HG03159 (cell line): Measurements from ENCODE around the gene LLGL2.
"Not testable (repeated sequence)": the region's sequence is repeated elsewhere in the genome, so short reads cannot be mapped to it uniquely, and the experiment has no call there.

Experiments
- ATAC-seq: cut with Tn5 transposase; IDR thresholded peaks from one replicate; pipeline ENCODE4 v1.9.1; 2021; ENCODE audit warnings: mild to moderate bottlenecking, moderate library complexity; ENCODE audit not compliant: unreplicated experiment

Gene LLGL2

GRCh38 chr17:75520413-75520812 is 5.1 kb upstream of the LLGL2 start:
- not testable (repeated sequence) for ATAC-seq

DNA sequence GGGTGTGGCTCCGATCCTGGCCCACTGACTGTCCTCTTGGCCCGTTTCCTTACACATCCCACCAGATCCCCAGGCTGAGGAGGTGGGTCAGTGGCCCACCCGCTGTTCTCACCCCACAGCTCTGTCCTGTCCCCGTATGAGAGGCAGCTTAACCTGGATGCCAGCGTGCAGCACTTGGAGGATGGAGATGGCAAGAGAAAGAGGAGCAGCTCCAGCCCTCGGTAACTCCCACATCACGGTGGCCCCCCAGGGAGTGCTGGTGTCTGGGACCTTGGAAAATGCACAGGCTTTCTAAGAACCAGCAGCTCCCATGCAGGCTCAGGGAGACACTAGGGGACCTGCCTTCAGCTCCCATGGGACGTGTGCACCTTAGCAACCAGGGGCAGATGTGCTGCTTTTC is 4.2 kb upstream of the LLGL2 start:
- no peak for ATAC-seq

DNA sequence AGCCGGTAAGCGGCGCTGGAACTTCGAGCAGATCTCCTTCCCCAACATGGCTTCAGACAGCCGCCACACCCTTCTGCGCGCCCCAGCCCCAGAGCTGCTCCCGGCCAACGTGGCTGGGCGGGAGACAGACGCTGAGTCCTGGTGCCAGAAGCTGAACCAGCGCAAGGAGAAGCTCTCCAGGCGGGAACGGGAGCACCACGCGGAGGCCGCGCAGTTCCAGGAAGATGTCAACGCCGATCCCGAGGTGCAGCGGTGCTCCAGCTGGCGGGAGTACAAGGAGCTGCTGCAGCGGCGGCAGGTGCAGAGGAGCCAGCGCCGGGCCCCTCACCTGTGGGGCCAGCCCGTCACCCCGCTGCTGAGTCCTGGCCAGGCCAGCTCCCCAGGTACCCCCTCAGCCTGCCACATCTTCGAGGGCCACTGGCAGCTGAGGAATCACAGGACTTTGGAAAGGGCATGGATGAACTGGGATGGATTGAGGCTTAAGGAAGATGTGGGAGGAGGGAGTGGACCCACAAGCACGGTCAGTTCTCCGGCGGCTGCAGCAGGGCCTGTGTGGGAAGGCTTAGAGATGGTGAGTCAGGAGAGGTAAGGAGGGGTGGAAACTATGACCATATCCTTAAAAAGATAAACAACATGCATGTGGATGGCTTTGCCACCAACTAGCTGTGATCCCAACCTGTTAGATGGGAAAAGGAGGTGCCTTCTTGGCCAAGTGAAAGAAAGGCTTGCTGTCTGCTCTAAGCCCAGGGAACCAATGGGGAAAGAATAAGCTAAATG is 3.4 kb upstream of the LLGL2 start:
- no peak for ATAC-seq

- no peak for ATAC-seq
Observed at GRCh38 chr17:75523647-75524046, 1.9 kb upstream of the LLGL2 start.

DNA sequence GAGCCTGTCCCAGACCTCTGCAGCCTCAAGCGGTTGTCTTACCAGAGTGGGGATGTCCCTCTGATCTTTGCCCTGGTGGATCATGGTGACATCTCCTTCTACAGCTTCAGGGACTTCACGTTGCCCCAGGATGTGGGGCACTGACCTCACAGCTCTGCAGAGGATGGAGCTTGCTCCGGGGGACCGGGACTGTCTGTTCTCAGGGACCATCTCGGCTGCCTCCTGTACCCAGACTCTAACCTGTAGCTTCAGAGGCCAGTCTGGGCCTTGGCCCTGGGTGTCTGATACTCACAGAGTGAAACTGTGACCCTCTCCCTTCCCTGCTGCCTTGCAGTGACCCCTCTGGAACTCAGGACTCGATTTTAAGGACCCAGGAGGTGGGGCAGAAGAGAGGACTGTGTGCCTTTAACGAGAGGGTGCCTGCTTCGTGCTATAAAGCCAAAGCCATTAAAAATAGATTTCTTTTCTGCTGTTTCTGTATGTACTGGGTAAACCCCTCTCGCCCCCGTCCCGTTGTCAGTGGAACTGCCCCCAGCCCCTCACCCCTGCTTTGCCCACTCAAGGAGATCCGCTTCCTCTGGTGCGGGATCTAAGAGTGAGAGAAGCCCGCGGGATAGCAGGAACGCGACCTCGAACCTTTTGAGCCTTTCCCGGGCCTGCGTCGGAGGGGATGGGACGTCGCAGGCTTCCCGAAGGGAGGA is 1.1 kb upstream of the LLGL2 start:
- ATAC-seq = no peak

DNA sequence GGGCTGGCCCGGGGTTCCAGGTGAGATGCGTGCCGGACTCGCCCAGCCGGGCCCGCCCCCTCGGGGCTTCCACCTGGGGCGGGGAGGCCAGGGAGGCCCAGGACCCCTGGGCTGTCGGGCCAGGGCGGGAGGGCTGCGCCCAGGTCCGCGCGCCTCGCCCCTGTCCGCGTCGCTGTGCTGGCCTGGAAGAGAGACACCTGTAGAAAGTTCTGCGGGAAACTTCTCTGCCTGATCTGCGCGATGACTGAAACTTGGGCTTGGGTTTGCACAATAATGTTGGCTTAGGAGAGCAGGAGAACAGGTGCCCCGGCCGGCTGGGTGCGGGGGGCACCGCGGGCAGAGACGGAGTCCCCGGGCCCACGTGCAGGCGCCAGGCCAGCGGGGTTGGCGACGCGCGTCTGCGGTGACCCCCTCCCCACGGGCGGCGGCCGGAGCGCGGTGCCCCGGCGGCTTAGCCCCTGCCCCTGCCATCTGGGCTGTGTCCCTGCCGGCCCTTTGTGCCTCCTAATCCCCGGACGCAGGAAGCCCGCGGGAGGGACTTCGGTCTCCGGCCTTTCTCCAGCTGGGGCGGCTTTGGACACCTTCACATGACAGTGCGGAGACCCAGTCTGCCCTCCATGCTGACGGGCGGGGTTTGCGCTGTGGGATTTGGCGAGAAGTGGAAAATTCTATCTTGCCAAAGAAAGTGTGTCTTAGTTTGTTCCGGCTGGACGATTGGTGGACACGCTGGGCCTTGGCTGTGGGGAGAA is 483 bp downstream of the LLGL2 start:
- ATAC-seq = peak; percentile 13

- no peak for ATAC-seq
Observed at GRCh38 chr17:75526555-75527270, 1.2 kb downstream of the LLGL2 start.

GRCh38 chr17:75530837-75531720 is 5.6 kb downstream of the LLGL2 start:
- no peak for ATAC-seq

DNA sequence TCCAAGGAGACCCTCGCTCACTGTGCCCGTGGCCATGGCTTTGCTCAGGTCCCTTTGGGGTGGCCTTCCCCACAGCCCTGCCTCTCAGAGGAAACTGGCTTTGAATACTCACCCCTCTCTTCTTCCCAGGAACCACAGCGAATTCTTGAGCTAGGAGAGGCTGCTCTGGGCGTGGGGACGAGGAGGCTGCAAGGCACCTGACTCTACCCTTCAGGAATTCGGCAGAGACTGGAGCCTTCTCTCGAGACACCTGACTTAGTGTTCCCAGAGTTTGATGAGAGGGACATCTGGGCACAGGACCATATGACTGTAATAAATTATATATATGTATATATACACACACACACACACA is 6.2 kb downstream of the LLGL2 start:
- no peak for ATAC-seq

DNA sequence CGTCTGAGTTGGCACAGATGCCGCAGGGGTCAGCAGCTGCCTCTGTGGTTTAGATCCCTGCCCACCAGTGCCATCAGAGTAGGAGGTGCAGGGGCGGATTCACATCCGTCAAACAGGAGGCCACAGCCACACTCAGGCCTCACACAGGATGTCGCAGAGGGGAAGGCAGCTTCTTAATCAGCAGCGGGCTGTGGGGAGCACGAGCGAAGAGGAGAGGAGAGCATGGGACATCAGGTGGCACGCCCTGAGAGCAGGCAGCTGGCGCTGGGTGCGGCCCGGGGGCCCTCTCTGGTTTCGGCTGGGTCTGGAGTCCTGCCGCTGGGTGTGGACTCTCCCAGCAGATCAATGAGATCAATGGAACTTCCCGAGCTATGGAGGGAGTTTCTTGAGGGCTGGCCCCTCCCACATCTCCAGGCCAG is 9.6 kb downstream of the LLGL2 start:
- no peak for ATAC-seq

- ATAC-seq = no peak
Observed at GRCh38 chr17:75535871-75536270, 10.4 kb downstream of the LLGL2 start.

DNA sequence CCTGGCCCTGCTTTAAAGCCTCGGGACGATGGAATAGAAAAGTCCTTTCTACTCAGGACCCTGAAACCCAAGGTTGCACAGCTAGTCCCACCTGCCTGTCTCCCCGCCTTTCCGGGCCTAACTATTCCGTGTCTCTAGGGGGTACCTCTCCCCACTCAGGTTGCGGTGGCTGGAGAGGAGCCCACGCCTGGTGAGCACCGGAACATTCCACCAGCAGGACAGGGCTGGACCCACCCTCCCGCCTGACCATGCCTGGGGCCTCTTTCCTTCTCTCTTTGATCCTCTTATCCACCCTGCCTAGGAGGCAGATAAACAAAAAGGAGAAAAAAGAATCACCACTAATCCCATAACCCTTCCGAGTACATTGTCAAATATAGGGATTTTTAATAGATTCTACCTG is 10.9 kb downstream of the LLGL2 start:
- ATAC-seq = no peak

GRCh38 chr17:75539967-75540729 is 14.7 kb downstream of the LLGL2 start:
- no peak for ATAC-seq

DNA sequence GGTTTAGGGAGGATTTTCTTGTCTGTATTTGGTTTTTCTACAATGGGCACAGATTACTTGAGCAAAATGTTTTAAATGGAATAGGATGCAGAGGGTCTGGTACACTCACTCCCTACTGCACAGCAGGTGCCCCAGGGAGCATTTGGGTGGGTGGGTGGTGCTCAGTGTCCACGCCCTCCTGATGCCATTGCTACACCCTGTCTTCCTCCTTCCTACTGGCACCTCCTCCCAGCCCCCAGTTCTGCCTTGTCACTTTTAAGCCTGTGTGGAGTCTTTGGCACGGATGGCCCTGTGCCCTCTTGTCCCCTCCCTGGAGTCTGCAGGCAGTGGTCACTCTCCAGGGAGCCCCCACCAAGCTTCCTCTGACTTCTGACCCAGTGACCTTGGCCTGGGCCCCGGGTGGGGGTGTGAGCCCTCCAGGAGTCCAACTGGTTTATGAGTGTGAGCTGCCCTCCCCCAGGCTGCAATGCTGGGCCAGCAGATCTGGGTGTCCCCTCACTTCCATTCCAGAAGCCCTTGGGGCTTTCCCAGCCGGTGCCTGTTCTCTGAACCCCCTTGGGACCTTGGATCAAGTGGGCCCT is 15.5 kb downstream of the LLGL2 start:
- no peak for ATAC-seq

DNA sequence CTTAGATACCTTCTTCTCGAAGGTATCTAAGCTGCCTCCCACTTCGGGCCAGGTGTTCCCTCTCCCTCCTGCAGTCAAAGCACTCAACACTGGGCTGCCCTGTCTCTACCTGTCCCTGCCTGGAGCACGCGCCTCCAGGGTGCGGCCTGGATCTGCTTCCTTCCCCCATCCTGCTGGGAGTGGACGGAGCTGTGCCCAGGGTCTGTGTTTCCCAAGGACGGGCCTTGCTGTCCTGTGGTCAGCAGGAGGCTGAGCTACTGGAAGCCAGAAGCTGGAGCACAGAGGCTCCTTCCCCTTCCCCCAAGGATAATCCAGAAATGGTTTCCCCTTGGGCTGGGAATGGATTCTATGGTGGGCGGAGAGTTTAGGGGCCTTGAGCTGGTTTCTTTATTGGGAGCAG is 16.7 kb downstream of the LLGL2 start:
- ATAC-seq = no peak

DNA sequence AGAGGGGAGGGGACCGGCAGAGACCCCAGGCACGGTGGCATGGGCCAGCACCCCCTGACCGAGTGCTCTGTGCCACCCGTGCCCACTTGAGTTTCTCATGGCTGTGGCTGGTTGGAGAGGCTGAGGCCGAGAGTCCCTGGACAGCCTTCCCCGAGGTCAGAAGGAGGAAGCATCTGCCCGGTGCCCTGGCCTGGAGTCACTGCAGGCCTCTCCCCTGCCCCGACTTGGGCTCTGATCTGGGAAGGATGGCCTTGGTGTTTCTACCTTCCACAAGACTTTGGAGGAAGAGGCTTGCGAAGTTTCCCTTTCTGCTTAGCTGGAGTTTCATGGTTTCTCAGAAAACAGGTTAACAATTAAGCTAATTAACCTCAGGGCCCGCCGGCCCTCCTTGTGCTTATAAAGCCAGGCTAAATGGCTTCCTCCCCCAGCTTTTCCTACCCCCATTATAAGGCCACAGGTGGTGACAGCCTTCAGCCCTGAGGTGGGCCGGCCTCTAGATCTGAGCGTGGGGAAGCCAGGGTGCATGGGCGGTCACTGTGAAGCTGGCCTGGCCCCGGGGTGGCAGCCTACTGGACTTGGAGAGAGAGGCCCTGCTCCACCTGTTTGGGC is 17.3 kb downstream of the LLGL2 start:
- no peak for ATAC-seq

GRCh38 chr17:75544250-75544649 is 18.8 kb downstream of the LLGL2 start:
- ATAC-seq = no peak

DNA sequence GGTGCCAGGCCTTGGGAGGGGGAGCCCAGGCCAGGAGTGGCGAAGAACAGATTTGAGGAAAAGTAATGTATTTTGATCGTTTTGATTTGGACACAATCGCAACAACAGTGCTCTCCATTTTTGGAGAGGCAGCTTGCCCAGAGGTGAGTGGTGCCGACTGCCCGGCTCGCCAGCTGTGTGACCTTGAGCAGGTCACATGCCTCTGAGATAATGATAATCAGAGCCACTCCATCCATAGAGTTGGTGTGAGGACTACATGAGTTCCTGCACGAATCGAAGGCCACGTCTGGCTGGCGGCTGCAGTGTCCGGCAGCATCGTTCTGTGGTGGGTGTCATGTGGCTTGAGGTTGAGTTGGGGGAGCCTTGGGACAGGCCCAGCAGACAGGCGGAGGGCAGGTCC is 20.7 kb downstream of the LLGL2 start:
- ATAC-seq = no peak

DNA sequence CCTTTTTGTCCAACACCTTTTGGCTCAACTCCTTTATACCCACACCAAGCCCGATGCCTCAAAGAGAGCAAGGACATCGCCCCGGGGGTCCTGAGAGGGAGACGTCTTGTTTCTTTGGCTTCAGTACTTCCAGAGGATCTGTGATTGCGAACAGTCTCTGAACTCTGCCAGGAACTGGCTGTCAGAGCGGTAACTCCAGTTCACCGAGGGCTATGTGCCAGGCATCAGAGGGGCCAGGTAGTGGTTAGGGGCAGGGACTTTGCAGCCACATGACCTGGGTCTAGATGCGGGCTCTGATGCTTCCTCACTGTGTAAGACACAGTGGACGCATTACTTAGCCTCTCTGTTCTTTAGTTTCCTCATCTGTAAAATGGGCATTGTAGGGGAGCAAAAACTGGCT is 21.6 kb downstream of the LLGL2 start:
- ATAC-seq = no peak
